ES-I3 (cell line): ENCODE data around the gene WDR72.

Experiments
- H3K36me3 ChIP-seq: 2 replicates; pipeline ENCODE4 v1.6.1; 2013; ENCODE audit warnings: mild to moderate bottlenecking, low read length, control low read depth, moderate library complexity; ENCODE audit not compliant: insufficient read depth
- H3K4me1 ChIP-seq: 2 replicates; pipeline ENCODE4 v1.6.1; 2013; ENCODE audit warnings: mild to moderate bottlenecking, control low read depth, low read length; ENCODE audit not compliant: insufficient read depth
- H3K9ac ChIP-seq: 2 replicates; pipeline ENCODE4 v1.6.1; 2013; ENCODE audit warnings: low read depth, mild to moderate bottlenecking, low read length, moderate library complexity
- H3K9me3 ChIP-seq: 2 replicates; pipeline ENCODE4 v1.6.1; 2013; ENCODE audit warnings: mild to moderate bottlenecking, low read length, moderate library complexity; ENCODE audit not compliant: control insufficient read depth, insufficient read depth

The WDR72 gene

DNA sequence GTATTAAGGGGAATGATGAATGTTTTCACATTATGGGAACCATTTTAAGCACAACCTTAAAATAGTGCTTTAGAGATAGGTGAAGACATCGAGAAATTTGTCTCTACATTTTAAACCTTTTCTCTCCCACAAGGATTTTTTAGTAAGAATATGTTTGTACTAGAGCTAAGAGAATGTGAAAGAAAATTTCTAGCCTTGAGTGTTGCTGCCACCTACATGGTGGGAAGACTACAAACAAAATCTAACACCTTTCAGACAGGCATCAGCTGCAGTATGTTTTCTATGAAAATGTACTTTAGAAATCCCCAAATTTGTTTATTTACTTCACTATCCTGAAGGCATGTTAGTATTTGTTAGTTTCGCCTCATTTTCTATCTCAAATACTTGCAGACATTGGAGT, 247.4 kb downstream of the WDR72 start:
- Histone ChIP-seq H3K9me3 (no peaks in the 10 kb centered on the region), H3K36me3 (no peaks in the 10 kb centered on the region), H3K9ac (no peak overlapping the region), H3K4me1 (no peaks in the 10 kb centered on the region)

DNA sequence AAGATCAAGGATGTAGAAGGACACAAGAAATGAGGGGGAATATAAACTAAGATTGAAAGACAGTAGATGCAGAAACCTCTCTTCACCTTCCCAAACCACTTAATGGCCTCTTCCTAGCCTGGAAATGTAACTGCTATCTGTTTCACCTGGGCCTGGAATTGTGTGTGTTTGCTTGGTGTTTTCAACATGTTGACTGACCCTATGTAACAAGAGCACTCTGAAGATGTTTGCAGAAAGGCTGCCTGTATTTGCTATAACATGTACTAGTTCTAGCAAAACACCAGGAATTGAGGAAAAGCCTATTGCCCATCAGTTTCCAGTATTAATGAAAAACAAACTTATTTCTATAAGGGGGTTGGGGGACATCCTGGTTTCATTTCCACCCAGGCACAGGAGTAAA, 248.3 kb downstream of the WDR72 start:
- H3K9me3 ChIP-seq, result no peaks in the 10 kb centered on the region
- no peak overlapping the region for H3K9ac ChIP-seq
- no peaks in the 10 kb centered on the region for H3K4me1 ChIP-seq
- no peaks in the 10 kb centered on the region for H3K36me3 ChIP-seq

DNA sequence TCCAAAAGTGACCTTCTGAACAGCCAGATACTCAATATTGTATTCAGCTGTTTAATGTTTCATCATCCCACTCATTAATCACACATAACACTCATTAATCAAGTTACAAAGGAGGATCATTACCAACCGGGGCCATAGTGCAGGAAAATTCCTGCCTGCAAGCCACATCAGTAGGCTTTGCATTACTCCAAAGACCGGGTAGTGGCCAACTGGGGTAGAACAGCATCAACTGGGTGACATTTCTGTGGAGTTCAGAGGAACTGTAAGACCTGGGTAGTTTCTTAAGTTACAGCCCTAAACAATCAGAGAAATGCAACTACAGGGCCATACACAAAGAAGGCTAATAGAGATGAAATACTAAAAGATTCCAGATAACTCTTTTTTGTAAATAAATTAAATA, 253.1 kb downstream of the WDR72 start:
- no peaks in the 10 kb centered on the region for H3K4me1 ChIP-seq
- no peak overlapping the region for H3K9ac ChIP-seq
- H3K36me3 ChIP-seq, result no peaks in the 10 kb centered on the region
- no peaks in the 10 kb centered on the region for H3K9me3 ChIP-seq

DNA sequence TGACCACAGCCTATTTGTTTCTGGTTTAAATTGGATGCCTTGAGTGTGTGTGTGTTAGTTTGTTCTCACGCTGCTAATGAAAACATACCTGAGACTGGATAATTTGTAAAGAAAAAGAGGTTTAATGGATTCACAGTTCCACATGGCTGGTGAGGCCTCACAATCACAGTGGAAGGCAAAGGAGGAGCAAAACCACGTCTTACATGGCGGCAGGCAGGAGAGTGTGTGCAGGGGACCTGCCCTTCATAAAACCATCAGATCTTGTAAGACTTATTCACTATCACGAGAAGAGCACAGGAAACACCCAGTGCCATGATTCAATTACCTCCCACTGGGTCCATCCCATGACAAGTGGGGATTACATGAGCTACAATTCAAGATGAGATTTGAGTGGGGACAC, 260.5 kb downstream of the WDR72 start:
- H3K36me3 ChIP-seq, result no peaks in the 10 kb centered on the region
- H3K9me3 ChIP-seq, result no peaks in the 10 kb centered on the region
- no peak overlapping the region for H3K9ac ChIP-seq
- H3K4me1 ChIP-seq, result no peaks in the 10 kb centered on the region

DNA sequence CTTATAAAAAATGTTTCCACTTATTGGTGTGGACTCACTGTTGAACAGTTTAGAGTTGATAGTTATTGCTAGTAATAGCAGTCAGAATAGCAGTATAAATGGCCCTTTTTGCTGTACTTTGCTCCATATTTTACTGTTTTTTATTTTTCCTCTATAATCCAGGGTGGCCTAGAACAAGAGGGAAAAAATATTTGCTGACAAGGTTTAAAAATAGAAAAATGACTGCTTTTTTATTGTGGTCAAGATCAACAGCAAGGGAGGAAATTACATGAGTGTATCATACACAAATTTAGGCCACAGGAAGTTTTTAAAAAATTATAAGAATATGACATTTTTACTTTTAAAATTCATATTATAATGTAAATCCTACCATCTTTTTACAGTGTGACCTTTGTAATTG, 269.1 kb downstream of the WDR72 start:
- Histone ChIP-seq H3K36me3 (no peaks in the 10 kb centered on the region), H3K4me1 (no peaks in the 10 kb centered on the region), H3K9me3 (no peaks in the 10 kb centered on the region), H3K9ac (no peak overlapping the region)

- no peaks in the 10 kb centered on the region for H3K4me1 ChIP-seq
- H3K9ac ChIP-seq, result no peak overlapping the region
- H3K36me3 ChIP-seq, result no peaks in the 10 kb centered on the region
- no peaks in the 10 kb centered on the region for H3K9me3 ChIP-seq
Observed at GRCh38 chr15:53482055-53482454, 277.4 kb downstream of the WDR72 start.

DNA sequence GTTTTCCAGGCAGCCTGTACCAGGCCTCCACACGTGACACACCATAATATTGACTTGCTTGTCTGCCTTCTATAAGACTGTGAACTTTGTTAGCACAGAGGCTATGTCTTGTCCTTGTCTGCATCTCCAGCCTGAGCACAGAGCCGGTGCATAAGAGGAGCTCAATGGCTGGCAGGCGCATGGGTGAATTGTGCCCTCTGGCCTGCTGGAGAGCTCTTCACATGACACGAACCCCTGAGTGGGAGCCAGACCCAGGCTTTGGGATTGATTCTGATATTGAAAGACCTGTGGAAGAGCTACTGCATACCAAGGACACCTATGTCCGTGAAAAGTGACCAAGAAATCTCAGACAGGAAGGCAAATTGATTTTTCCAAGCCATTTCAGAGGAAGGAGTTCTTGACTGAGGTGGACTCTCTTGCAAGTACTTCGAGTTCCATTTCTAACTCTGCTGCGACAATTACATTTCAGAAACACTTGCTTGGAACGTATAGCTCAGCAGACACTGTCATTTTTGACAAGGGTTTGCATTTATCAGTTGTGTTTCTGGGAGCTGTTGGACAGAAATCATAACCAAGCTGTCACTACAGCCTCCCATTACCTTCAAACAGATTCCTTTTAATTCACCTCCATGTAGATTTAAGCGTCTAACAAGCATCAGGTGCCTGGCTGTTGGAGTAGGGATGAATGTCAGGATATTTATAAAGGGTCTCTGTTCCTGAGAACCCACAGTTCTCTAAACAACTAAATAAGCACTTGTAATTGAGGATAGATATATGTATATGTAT, 281.3 kb downstream of the WDR72 start:
- no peaks in the 10 kb centered on the region for H3K9me3 ChIP-seq
- H3K4me1 ChIP-seq, result no peaks in the 10 kb centered on the region
- no peak overlapping the region for H3K9ac ChIP-seq
- no peaks in the 10 kb centered on the region for H3K36me3 ChIP-seq

- Histone ChIP-seq H3K36me3 (no peaks in the 10 kb centered on the region), H3K4me1 (no peaks in the 10 kb centered on the region), H3K9me3 (no peaks in the 10 kb centered on the region), H3K9ac (no peak overlapping the region)
Observed at GRCh38 chr15:53473886-53474285, 285.6 kb downstream of the WDR72 start.

GRCh38 chr15:53473435-53473834, 286.0 kb downstream of the WDR72 start:
- Histone ChIP-seq H3K4me1 (no peaks in the 10 kb centered on the region), H3K9me3 (no peaks in the 10 kb centered on the region), H3K9ac (no peak overlapping the region), H3K36me3 (no peaks in the 10 kb centered on the region)

- Histone ChIP-seq H3K9ac (no peak overlapping the region), H3K4me1 (no peaks in the 10 kb centered on the region), H3K9me3 (no peaks in the 10 kb centered on the region), H3K36me3 (no peaks in the 10 kb centered on the region)
Observed at GRCh38 chr15:53472883-53473282, 286.6 kb downstream of the WDR72 start.

- H3K4me1 ChIP-seq, result no peaks in the 10 kb centered on the region
- H3K36me3 ChIP-seq, result no peaks in the 10 kb centered on the region
- no peaks in the 10 kb centered on the region for H3K9me3 ChIP-seq
- no peak overlapping the region for H3K9ac ChIP-seq
Observed at GRCh38 chr15:53472210-53472609, 287.3 kb downstream of the WDR72 start.

DNA sequence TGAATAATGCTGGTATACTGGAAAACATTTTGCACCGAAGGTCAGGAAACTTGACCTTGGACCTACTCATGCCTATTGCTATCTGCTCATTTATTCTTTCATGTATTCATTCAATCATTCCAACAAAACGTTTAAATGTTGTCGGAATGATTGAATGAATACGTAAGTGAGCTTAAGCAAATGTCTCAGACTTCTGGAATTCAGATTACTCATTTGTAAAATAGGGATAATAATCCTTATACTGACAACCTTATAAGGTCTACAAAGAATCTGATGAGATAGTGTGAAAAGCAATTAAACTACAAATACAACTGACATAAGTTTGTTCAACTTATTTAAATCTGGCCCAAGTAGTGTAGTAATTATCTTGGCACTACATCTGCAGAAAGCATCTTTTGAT, 288.7 kb downstream of the WDR72 start:
- Histone ChIP-seq H3K36me3 (no peaks in the 10 kb centered on the region), H3K9me3 (no peaks in the 10 kb centered on the region), H3K9ac (no peak overlapping the region), H3K4me1 (no peaks in the 10 kb centered on the region)

DNA sequence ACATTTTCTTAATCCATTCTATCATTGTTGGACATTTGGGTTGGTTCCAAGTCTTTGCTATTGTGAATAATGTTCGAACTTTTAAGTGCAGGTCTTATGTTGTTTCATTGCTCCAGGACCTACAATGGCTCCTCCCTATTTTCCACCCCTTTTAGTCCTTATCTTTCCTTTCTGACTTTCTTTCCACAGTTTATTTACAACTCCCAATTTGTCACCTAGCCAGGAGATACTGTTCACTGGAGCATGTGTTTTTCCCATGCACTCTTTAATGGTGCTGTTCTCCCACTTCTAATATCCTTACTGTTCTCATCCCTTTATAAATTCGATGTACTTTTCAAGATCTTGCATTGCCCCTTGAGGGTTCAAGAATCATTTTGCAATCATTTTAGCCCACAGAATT, 290.0 kb downstream of the WDR72 start:
- no peaks in the 10 kb centered on the region for H3K9me3 ChIP-seq
- H3K36me3 ChIP-seq, result no peaks in the 10 kb centered on the region
- no peak overlapping the region for H3K9ac ChIP-seq
- no peaks in the 10 kb centered on the region for H3K4me1 ChIP-seq
